ENCODE measurements around the gene SPTSSB.

SPTSSB gene, protein sequence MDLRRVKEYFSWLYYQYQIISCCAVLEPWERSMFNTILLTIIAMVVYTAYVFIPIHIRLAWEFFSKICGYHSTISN

DNA sequence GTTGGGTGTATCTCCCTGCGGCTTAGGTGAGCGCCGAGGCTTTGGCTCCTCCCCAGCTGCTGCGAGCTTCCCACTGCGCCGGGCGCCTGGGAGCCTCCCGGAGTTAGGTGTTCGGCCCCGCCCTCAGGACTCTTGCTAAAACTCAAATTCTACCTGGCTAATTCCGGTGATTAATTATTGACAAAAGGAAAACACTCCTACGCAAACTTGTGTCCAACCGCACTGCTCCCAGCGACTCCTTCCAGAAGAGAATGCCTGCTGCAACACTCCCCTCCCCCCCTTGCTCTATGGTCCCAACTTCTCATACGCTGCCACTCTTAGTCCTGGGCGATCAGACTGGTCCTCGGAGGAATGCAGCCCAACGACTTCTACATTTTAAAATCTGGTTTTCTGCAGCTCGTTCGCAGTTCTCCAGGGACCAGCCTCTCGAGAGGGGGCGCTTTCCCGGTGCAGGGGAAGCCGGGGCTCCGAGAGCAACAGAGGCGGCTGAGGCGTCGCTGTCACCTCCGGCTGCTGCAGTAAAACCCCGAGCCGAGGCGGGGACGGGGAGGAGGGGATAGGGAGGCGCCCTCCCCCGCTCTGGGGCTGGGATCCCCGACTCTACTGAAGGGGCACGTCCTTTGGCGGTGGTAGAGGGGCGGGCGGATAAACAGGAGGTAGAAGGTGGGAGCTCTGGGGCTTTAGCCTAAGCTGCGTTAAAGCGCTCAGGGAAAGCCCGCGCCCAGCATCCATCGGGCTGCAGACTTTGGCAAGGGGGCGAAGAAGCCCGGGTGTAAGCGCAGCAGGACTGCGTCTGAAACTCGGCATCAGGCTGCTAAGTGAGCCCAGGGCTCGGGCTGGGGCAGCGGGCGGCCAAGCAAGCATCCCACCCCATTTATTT lies at the start of gene SPTSSB:
Gene SPTSSB, minus strand, starts transcription at position 77 of the 880 bp plus-strand sequence. CDS start 25,194 bp downstream, outside the sequence.
- FAIRE-seq (peak; percentile 11), DNase-seq (ENCODE audit: insufficient read length, low spot score) (peak; percentile 12)

DNA sequence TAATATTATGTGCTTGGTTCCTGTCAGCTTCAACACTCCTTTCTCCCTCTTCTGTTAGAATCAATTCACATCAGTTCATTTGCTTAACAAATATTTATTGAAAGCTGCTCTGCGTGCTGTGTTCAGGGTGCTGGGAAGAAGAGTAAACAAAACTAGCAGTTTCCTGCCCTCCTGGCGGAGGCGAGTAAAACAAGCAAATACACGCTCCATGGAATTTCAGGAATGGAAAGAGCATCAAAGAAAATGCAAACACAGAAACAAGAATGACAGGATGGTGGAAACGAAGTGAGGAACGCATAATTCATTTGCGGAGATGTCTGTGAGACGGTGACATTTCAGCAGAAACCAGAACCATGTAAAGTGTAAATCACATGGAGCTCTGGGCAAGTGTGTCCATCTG lies 49.4 kb upstream of the SPTSSB start:
- DNase-seq (ENCODE audit: insufficient read length, low spot score) (no peak), FAIRE-seq (no peak)

DNA sequence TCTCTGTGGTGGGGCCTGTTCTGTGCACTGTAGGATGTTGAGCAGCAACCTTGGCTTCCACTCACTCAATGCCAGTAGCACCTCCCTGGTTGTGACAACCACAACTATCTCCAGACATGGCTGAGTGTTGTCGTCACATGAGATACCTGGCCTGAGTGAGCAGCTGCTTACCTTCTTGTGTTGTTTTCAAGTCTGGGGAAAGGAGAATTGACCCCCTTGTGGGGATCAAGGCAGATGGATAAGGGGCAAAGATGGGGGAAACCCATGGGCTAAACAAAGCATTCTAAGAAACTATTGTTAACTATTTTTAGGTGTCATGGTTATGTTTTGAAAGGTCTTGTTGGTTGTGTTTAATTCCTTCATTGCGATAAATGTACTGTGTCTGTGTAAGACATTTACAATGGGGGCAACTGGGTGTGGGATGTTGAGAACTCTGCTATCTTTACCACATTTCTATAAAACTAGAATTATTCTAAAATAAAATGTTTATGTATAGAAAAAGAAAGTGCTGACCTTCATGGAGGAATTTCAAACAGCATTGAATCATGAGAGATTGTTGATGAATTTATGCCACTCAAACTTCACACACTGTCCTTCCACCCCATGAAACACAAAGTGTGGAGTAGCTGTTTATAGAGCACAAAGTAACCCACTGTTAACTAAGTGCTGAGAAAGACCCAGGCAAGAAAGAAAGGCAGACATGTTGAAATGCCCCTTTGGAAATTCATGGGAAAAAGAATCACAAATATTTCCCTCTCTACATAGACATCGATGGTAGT lies 48.4 kb upstream of the SPTSSB start:
- DNase-seq (ENCODE audit: insufficient read length, low spot score) (no peak), FAIRE-seq (no peak)

DNA sequence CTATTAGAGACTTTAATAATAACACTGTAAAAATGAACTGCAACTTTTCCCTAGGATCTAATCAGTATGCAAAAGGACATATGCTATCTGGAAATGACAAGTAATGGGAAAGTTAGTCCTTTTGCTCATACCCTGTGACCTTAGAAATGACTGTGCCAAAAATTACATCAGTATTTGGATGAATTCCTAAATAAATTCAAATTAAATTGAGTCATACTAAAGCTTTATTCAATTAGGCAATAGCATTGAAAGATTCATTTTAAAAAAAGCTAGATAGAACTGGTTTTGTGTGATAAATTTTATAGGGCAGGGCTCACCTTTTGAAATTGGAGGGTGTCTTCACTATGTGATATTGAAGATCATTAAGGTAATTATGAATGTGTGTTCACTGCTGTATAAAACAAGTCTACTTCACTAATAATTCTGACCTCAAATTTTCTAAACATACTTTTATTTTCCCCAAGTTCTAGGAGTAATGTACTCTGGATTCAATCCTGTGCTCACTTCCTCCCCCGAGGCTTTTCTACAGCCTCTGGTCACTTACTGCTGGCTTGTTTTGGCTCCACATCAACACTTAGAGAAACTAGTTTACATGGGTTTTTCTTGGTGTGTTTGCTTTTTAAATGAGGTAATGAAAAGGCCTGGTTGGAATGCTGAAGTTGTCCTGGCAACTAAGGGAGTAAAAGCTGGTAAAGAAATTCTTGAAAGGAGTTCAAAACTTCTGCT lies 44.4 kb upstream of the SPTSSB start:
- FAIRE-seq (no peak), DNase-seq (ENCODE audit: insufficient read length, low spot score) (no peak)

DNA sequence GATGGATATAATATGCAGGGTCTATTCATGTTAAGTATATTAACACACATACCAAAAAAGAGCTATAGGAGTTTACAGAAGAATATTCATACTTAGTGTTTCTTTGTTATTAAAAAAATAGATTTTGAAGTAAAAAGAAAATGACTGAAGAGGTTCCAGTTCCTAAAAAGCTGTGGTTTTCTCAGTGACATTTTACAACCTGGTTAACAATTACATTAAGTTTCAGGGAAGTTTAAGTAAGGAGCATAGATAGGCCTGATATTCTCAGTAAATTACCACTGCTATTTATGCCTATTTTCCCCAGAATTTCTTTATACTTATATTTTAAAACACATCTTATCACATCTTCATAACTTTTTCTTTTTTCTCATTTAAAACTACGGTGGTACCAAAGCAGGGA lies 43.6 kb upstream of the SPTSSB start:
- no peak for DNase-seq (ENCODE audit: insufficient read length, low spot score)
- peak; percentile 52 for FAIRE-seq

DNA sequence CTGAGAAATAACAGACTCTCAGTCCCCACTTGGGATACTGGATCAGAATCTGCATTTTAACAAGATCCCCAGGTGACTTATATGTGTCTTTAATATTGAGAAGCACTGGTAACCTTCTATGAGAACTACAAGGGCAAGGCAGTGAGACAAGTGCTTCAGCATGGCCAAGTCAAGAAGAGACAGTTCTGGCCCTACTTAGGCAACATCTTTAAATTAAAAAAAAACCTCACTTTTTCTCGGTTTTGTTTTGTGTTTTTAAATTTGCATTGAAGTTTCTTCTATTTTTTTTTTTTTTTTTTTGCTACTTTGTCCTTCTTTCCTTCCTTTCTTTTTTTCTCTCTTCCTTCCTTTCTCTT lies 42.5 kb upstream of the SPTSSB start:
- FAIRE-seq (no peak), DNase-seq (ENCODE audit: insufficient read length, low spot score) (no peak)

DNA sequence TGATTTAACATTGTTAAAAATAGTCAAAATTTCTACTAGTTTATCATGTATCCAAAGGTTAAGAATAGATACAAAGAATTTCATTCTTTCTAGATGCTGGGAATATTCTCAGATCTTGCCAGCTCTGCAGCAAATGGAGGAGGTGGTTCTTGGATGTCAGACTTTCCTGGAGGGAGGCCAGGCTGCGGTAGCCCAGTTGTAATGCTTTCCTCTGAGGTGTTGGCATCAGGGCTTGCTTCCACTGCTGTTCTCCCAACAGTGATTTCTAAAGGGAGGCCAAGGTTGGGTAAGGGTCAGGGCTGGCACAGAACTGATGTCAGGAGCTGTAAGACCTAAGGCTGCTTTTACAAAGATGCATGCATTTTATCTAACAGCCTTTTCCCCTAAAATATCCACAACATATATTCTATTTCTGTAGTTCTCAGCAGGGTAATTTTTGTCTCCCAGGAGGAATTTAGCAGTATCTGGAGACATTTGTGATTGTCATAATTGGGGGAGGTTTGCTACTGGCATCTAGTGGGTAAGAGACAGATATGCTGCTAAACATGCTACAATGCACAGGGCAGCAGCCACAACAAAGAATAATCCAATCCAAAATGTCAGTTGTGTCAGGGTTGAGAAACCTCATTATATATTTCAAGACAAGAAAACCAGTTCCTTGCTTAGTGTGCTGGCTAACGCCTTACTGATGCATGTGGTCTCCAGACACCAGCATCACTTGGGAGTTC lies 42.0 kb upstream of the SPTSSB start:
- no peak for FAIRE-seq
- no peak for DNase-seq (ENCODE audit: insufficient read length, low spot score)

DNA sequence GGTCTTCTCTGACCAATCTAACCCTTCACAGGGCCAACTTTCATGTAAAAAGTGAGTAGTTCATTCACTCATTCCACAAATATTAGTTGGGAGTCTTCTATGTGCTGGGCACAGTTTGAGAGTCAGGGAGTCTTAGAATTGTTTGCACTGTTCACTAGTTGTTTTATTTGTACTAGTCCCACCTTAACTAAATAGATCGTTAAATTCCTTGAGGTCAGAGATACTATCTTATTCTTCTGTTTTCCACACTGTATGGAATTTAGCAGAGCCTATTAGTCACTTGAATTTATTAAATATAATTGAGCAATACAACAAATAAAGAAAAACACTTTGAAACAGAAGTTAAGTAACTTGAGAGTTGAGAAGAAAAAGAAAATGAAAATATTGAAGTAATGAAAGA lies 40.8 kb upstream of the SPTSSB start:
- DNase-seq (ENCODE audit: insufficient read length, low spot score) = no peak
- no peak for FAIRE-seq

DNA sequence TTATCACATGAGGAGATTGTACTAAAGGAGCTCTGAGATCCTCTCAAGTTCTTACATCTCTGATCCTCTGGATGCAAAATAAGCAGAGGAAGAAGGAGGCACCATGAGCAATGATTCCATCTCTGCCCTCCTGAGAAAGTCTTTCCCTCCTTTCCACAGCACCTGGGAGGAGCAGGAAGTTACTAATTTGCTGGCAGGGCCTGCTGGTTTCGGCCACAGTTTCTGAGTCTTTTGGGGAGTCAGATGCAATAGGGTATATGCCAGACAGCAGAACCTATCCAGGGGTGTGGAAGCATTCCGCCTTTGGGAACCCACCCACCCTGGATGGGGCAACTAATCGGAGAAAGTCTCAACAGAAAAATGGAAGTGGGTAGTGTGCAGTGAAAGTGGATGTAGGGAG lies 38.5 kb upstream of the SPTSSB start:
- FAIRE-seq (no peak), DNase-seq (ENCODE audit: insufficient read length, low spot score) (no peak)

DNA sequence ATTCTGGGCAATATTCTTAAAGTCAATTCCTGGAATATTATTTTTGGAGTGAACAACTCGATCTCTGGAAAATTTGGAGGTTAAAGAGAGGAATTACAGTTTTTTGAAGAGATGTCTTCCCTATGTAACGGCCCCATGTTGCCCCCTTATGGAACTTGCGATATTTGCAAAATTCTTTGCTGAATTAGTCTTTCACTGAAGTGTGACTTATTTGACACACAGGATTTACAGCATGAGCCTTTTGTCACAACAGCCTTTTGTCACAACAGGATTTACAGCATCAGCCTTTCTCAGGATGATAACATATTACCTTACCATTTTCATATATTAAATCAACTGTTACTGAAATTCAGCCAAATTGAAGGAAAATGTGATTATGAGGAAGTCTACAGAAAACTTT lies 37.8 kb upstream of the SPTSSB start:
- peak; percentile 76 for FAIRE-seq
- DNase-seq (ENCODE audit: insufficient read length, low spot score) = no peak

DNA sequence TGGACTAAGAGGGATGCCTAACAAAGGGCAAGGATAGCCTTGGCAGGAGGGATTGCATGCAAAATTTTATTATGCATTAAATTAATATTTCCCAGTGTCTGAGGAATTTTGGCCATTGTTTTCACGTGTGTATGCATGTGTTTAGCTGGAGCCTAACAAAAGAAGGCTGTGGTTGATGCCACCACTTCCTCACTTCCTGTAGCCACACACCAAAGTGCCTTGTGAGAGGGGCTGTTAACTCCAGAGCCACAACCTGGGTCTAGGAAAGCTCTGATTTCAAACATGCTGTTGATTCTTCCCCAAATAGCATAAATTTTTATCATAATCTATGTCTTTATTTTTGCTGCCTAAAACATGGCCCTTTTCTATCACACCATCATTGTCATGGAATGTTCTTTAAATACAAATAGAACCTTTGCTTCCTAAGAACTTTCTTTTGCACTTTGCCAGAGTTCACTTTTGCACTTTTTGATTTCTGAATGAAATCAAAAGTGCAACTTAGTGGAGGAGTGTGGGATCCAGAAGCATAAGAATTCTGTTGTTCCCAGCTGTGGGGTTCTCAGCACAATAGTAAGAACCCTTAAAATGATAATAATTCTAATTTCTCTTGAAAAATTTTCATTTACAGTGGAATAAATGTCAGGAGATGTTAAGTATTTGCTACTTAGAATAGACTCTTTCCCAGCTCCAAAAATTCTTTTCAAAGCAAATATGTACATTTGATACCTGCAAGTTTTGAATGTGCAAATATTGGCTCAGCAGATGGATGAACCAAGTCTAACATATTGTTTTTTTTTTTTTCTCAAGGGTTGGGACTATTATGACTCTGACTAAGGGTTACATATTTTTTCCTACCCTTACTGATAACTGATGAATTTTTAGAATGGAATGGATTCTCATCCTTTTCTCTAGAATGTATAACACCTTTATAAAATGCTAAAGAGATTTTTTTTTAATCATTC lies 35.6 kb upstream of the SPTSSB start:
- no peak for FAIRE-seq
- DNase-seq (ENCODE audit: insufficient read length, low spot score) = no peak

DNA sequence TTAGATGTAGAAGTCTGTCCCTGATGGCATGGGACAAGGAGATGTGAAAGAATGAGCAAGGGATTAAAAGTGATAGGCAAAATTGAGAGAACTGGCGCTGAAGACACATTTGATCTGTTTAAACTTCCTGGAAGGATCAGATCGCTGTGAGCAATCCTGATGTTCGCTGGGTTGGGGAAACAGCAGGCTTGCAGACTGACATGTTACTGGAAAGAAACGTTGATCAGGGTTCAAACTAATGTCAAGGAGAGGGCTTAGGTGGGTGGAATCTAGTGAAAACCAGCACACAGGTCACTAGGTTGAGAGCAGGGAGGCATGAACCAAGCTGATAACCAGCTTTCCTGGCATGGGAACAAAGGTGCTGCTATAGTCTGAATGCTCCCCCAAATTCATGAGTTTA lies 34.5 kb upstream of the SPTSSB start:
- DNase-seq (ENCODE audit: insufficient read length, low spot score) = no peak

DNA sequence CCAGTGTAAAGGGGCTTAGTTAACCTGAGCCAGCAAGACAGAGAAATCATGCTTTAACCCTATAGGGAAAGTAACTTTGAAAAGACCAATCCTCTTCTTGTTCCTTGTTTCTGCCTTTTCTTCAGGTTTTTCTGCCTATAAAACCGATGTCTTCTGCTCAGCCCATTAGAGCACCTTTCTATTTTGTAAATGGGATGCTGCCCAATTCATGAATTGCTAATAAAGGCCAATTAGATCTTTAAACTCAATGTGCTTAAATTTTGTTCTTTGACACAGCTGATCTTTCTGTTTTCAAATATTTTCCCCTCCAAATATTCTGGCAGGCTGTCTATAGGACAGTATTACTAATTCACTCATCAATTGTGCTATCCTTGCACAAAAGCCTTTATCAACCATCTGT lies 33.8 kb upstream of the SPTSSB start:
- no peak for DNase-seq (ENCODE audit: insufficient read length, low spot score)

More for the DNA sequence above, 34.5 kb upstream of the SPTSSB start:
- no peak for FAIRE-seq

DNA sequence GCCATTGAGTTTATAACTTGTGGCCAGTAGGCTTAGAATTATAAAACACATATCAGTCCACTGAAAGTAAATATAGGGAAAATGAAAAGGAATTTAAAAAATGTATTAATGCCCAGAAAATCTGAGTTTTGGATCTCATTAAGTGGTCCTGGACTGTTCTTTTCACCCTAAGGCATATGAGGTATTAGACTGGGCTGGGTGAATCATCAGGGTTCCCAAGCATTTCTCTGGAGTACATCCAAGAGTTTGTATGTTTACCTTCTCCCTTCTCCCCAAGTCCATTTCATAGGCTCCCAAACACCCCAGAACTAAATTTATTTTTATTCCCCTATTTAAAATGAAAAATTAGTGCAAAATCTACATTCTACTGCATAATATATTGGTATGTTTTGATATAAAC lies 31.9 kb upstream of the SPTSSB start:
- FAIRE-seq = no peak

More for the DNA sequence above, 33.8 kb upstream of the SPTSSB start:
- no peak for FAIRE-seq

DNA sequence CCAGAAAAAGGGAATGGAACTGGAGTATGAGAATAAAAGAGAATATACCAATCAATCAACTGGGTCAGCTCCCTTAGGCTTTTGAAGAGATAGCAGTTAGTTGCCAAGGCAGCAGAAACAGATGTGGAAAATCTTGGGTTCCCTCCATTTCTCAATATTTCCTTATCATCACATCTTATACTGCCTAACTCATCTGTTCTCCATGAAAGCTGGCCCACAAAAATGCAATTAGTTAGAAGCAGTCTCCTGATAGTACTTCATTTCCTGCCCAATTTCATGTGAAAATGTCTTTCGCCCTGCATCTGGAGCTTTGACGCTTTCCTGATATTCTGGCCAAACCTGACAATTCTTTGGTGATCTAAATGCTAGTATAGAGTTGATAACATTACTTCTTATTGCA lies 30.1 kb upstream of the SPTSSB start:
- FAIRE-seq (no peak), DNase-seq (ENCODE audit: insufficient read length, low spot score) (no peak)

More for the DNA sequence above, 31.9 kb upstream of the SPTSSB start:
- no peak for DNase-seq (ENCODE audit: insufficient read length, low spot score)

DNA sequence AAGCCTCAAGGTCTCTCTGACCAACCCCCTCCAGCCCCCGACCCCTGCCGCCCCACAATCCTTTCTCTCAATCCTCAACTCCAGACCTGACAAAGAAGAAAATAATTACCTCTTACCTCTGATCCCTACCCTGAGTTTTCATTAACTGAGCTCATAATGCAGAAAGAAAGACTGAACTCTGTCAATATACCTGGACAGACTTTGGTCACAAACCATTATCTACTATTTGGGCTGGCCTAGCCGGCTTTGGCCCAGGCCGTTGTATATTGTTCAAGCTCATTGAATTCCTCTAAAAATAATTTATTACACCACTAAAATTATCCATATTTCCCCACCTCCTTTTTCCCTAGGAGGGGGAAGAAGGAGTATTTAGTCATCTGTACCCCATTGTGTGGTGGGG lies 29.3 kb upstream of the SPTSSB start:
- no peak for FAIRE-seq
- no peak for DNase-seq (ENCODE audit: insufficient read length, low spot score)

DNA sequence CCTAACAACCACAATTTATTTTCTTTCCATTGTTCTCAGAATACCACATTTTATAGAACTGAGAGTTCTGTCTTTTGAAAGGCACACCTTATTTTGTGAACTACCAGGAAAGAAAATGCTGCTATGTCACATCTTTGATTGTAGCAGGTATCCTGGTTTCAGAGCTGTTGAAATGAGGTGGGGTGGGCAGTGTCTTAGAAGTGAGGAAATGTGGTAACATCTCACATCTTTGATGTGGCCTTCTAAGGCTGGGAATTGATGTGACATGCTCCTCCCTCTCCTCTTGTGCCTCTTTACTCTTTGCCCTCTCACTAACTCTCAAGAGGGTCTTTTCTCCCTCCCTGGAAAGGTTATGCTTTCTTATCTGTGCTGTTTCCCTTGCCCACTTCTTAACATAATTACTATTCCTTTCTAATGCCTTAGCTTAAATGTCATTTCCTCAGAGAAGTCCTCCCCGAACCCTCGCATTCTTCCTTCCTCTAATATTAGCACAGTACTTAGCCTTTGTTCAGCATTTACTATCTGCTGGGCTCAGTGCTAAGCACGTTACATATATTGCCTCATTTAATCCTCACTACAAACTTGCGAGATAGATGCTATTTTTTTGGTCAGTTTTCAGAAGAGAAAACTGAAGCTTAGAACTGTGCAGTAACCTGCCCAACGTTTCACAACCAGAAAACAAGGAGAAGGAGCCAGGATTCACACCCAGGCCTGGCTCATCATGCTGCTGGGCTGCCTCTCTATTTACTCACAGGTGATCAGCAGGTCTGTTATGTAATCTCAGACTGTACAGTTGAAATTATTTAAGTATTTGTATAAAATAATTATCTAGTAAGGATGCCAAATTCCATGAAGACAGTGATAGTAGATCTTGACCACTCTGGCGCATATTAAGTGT lies 24.0 kb upstream of the SPTSSB start:
- DNase-seq (ENCODE audit: insufficient read length, low spot score) = no peak
- FAIRE-seq = no peak

DNA sequence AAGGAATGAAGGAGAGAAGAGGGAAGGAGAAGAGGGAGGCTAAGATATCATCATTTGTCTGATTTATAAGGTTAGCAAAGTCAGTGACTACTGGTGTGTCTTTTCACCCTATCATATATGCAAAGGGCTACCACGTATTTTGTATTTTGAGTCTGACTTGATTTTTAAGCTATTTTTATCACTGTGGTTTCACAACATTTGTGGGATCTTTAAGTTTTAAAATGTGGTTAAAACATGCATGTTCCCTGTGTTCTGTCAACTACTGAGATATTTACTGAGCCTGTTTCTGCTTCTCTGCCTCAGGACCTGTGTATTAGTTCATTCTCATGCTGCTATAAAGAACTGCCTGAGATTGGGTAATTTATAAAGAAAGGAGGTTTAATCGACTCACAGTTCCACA lies 22.5 kb upstream of the SPTSSB start:
- DNase-seq (ENCODE audit: insufficient read length, low spot score) = no peak
- no peak for FAIRE-seq
